ENCODE data around the gene RAMAC. TPM values are rescaled to one million over a fixed set of nuclear protein-coding genes. Genes with fewer than 3 reads are reported as not detected.

RAMAC gene
- polyA plus RNA-seq, 1 of the 3 experiments (the other 2 are of a cell fraction) = 25.9 TPM

Other genes starting within 250 kb of the RAMAC start
- gene FSD2, start 180.1 kb upstream of the RAMAC start, polyA plus RNA-seq (2012; rRNA removed) = not detected in 2 replicates
- 1.9 and 2.3 TPM in 2 replicates for gene WHAMM, start 176.6 kb upstream of the RAMAC start, polyA plus RNA-seq (2012; rRNA removed)
- 7.3 and 8.2 TPM in 2 replicates for gene HOMER2, start 33.5 kb upstream of the RAMAC start, polyA plus RNA-seq (2012; rRNA removed)
- 44.1 and 46.6 TPM in 2 replicates for gene C15orf40, start 25.4 kb downstream of the RAMAC start, polyA plus RNA-seq (2012; rRNA removed)
- gene BTBD1, start 81.0 kb downstream of the RAMAC start, polyA plus RNA-seq (2012; rRNA removed) = 34.4 and 42.5 TPM in 2 replicates
- gene TM6SF1, start 121.4 kb downstream of the RAMAC start, polyA plus RNA-seq (2012; rRNA removed) = 0.12 and 0.16 TPM in 2 replicates
- gene HDGFL3, start 221.6 kb downstream of the RAMAC start, polyA plus RNA-seq (2012; rRNA removed) = 8.0 and 9.2 TPM in 2 replicates

Measured in SK-N-SH (cell line).